ENCODE data around the gene EIF4A3.

GRCh38 chr17:80164185-80164584 lies 17.3 kb upstream of the EIF4A3 start:
- no peak for TF ChIP-seq CTCF (IDR thresholded peaks at IDR 0.05)
- no peak for TF ChIP-seq POLR2A (IDR thresholded peaks at IDR 0.05)

All from esophagus squamous epithelium (tissue), 4 donors.